ENCODE results near the gene SYNC. TPM values are rescaled to one million over a fixed set of nuclear protein-coding genes. Genes with fewer than 3 reads are reported as not detected.
A peak's percentile ranks its signal among the peaks of the same experiment; 100 is the strongest.
"Not testable (repeated sequence)": the region's sequence is repeated elsewhere in the genome, so short reads cannot be mapped to it uniquely, and the experiment has no call there.

SYNC gene
- total and polyA plus RNA-seq, 12 donors = 2.7 to 27.8 (median 14.9) TPM

DNA sequence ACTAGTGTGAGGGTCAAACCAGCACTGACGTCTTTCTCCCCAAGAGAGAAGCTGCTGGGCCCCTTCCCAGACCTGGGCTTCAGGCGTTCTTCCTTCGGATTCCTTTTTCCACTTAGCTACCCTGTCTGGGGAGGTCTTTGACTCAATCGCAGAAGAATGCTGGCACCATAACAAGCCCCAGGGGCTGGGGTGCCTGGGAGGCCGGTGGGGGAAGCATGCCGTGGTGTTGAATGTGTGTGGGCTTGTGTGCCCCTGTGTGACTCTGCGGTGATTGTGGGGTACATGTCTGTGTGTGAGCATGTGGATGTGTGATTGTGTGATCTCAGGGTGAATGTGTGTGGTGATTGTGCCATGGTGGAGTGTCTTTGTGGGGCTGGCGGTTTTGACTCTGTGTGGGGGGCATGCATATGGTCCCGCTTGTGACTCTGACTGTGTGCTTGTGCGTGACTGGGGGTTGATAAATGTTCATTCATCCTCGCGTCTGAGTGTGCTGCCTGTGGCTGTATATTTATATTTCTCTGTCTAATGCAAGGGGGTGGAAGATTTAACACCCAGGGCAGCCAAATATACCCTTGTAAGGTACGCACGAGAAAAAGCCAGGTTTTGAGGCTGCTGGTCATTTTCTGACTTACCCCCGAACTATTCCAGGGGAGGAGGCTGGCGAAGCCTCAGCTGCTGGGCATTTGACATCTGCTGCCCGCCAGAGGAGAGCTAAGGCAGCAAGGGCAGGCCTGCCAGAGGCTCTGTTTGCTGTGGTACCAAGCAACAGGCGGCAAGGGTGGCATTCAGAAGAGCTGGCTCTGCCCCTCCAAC, 1.1 kb upstream of the SYNC start:
- H3K36me3 ChIP-seq = no peaks in the 10 kb centered on the region
- DNase-seq (peak; percentile 39 to 62), ATAC-seq (peak; percentile 18 to 77 (median 48))
- H3K27me3 ChIP-seq = peaks cover 0 to 28% (median 0%) of the 10 kb centered on the region in 7 donors
- no peaks in the 10 kb centered on the region for H3K9me3 ChIP-seq
- H3K4me1 ChIP-seq = peaks cover 6 to 34% (median 30%) of the 10 kb centered on the region in 9 donors
- intact Hi-C loops (cut with DNase I) = loop anchor here in 1 of 10 donors (5.0 kb wide), 1 partner anchor 51 kb away; the partner anchor contains the start of genes RBBP4 and ZBTB8OS
- peak overlapping the region; percentile 82 to 96 (median 90) for H3K27ac ChIP-seq
- no peak for TF ChIP-seq CTCF (IDR thresholded peaks at IDR 0.05)
- WGBS, 2 donors = 41 to 48% methylated on average over 18 of the region's 18 CpGs
- peak overlapping the region in 9 of 10 donors; percentile 52 to 82 (median 69) for H3K4me3 ChIP-seq

- Histone ChIP-seq H3K27ac (peak overlapping the region; percentile 82 to 96 (median 90)), H3K4me3 (peak overlapping the region; percentile 9 to 82 (median 68)), H3K4me1 (peaks cover 6 to 34% (median 30%) of the 10 kb centered on the region in 9 donors), H3K9me3 (no peaks in the 10 kb centered on the region), H3K27me3 (peaks cover 0 to 28% (median 0%) of the 10 kb centered on the region in 7 donors), H3K36me3 (peaks cover 0 to under 1% (median 0%) of the 10 kb centered on the region in 9 donors)
- intact Hi-C loops (cut with DNase I) = loop anchor here in 1 of 10 donors (5.0 kb wide), 1 partner anchor 50 kb away; the partner anchor contains the start of genes RBBP4 and ZBTB8OS
- DNase-seq (peak; percentile 48 to 50), ATAC-seq (peak in 7 of 8 donors; percentile 13 to 62 (median 40))
- whole genome bisulfite sequencing, 2 donors = 6 to 8% methylated on average over 19 to 27 of the region's 27 CpGs
- TF ChIP-seq CTCF (IDR thresholded peaks at IDR 0.05) = no peak
Measured at GRCh38 chr1:32701951-32702598, 495 bp downstream of the SYNC start.

DNA sequence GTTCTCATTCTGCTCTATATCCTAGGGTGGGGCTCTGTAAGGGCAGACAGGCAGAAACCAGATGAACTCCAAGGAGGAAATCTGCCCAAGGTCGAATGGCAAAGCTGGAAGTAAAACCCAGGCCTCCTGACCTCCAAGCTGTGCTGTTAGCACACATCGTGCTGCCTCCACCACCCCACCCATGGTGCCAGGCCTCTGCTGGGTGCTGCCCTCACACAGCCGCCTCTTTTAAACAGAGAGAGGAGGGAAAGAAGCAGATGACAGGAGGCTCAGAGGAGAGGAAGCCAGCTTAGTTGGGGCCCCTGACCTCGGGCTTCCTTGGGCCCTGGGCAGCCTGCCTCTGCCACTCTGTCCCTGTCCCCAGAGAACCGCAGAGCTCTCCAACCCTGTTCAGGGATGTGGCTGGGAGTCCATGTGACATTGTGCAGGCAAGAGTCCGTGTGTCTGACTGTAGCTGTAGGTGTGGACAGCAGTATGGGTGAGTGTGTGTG, 1.1 kb downstream of the SYNC start:
- H3K9me3 ChIP-seq = no peaks in the 10 kb centered on the region
- H3K36me3 ChIP-seq = peaks cover 0 to 7% (median 0%) of the 10 kb centered on the region in 9 donors
- H3K27me3 ChIP-seq = peaks cover 0 to 28% (median 0%) of the 10 kb centered on the region in 7 donors
- 29 to 31% methylated on average over 6 of the region's 6 CpGs for WGBS, 2 donors
- TF ChIP-seq CTCF (IDR thresholded peaks at IDR 0.05) = no peak
- intact Hi-C loops (cut with DNase I) = loop anchor here in 1 of 10 donors (5.0 kb wide), 1 partner anchor 49 kb away; the partner anchor contains the start of genes RBBP4 and ZBTB8OS
- peak in 1 of 2 donors; percentile 34 for DNase-seq
- peak overlapping the region; percentile 82 to 96 (median 90) for H3K27ac ChIP-seq
- peak overlapping the region in 8 of 10 donors; percentile 52 to 82 (median 70) for H3K4me3 ChIP-seq
- H3K4me1 ChIP-seq = peaks cover 6 to 34% (median 30%) of the 10 kb centered on the region in 9 donors
- ATAC-seq = peak in 7 of 8 donors; percentile 21 to 65 (median 42)

DNA sequence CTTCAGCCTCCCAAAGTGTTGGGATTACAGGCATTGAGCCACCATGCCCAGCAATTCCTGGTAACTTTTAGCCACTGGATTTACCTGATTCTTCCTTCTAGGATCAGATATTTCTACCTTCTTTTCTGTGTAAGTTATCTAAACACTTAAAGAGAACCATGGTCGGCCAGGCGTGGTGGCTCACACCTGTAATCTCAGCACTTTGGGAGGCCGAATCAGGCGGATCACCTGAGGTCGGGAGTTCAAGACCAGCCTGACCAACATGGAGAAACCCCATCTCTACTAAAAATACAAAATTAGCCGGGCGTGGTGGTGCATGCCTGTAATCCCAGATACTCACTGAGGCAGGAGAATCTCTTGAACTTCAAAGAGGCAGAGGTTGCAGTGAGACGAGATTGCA, 5.6 kb downstream of the SYNC start:
- Histone ChIP-seq H3K4me1 (peaks cover 7 to 46% (median 39%) of the 10 kb centered on the region in 9 donors), H3K36me3 (peaks cover 0 to 21% (median 0%) of the 10 kb centered on the region in 9 donors)
- H3K4me3 ChIP-seq; ATAC-seq; H3K27ac ChIP-seq; H3K9me3 ChIP-seq; H3K27me3 ChIP-seq; DNase-seq; intact Hi-C loops (cut with DNase I): not testable (repeated sequence)
- 96 to 98% methylated on average over 8 of the region's 8 CpGs for WGBS, 2 donors
